Measurements from ENCODE around the gene HIVEP2. TPM values are rescaled to one million over a fixed set of nuclear protein-coding genes. Genes with fewer than 3 reads are reported as not detected.

HIVEP2 gene
- total and polyA plus RNA-seq, 7 experiments from 2014 or later = 12.2 to 92.1 (median 51.5) TPM

DNA sequence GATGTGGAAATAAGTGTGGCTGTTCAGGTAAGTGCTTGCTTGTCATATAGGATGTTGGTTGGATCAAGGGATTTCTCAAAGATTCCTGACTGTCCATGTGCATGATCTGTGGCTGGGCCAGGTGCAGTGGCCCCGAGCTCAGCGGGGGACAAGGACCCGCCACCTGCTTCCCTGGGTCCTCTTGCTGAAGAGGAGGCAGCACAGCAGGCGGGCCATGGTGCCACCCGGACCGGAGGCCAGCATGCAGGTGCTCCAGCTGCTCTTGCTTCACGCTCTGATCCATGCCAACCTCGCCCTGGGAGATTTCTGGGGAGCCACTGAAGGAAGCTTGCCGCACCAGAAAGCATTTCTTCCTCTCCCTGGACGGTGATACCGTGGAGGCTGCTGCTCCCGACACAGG, 173.8 kb downstream of the HIVEP2 start:
- Mint-ChIP-seq H3K9me3 (peaks cover 0 to 6% (median 0%) of the 10 kb centered on the region in 11 donors), H3K27me3 (no peaks in the 10 kb centered on the region), H3K36me3 (peaks cover 31 to 84% (median 72%) of the 10 kb centered on the region in 5 donors), H3K4me3 (no peak overlapping the region), H3K27ac (peak overlapping the region in 7 of 9 donors; percentile 3 to 73 (median 50)), H3K4me1 (peaks cover 17 to 81% (median 55%) of the 10 kb centered on the region in 7 donors)
- Histone ChIP-seq H3K4me3 (ENCODE audit: low read length) (no peak overlapping the region), H3K9me3 (ENCODE audit: control insufficient read depth in 2 of 3, low read length in 3 of 3) (no peaks in the 10 kb centered on the region), H3K36me3 (ENCODE audit: control insufficient read depth in 2 of 3, insufficient read depth in 3 of 3, low read length in 3 of 3) (peaks cover 6 to 75% (median 31%) of the 10 kb centered on the region in 3 experiments), H3K4me1 (ENCODE audit: control insufficient read depth in 2 of 2, insufficient read depth in 2 of 2, low read length in 2 of 2) (peaks cover 10 to 23% of the 10 kb centered on the region in 2 donors), H3K27ac (ENCODE audit: low read depth, low read length) (no peak overlapping the region), H3K27me3 (ENCODE audit: control insufficient read depth in 2 of 2, insufficient read depth in 2 of 2, low read length in 2 of 2) (no peaks in the 10 kb centered on the region)
- ATAC-seq (no peak), DNase-seq (no peak)
- POLR2A ChIA-PET = interaction anchor here (0.5 kb wide), 1 partner anchor 88 kb away, joined by 3 read pairs; no protein-coding TSS in a partner anchor
- intact Hi-C loops (cut with micrococcal nuclease) = loop anchor here (5.0 kb wide), 1 partner anchor 116 kb away; no protein-coding TSS in a partner anchor
- CTCF ChIA-PET = no interaction called here

DNA sequence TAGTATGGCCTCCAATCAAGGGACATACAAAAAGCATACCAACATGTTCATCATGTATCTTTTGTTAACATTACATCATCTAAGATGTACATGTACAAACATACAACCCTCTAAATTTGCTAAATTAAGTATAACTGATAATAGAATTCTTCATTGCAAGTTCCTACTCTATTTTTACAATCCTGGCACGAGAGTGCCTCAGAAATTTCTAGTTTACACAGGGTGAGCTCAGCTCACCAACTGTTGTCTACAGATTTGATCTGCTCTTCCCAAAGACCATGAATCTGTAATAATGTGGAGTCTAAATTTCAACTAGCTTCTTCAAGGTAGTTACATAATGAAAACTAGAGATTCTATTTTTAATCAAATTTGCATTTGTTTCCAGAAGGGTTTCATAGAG, 179.7 kb downstream of the HIVEP2 start:
- peaks cover 0 to 63% (median 28%) of the 10 kb centered on the region in 3 experiments for H3K36me3 ChIP-seq (ENCODE audit: control insufficient read depth in 2 of 3, insufficient read depth in 3 of 3, low read length in 3 of 3)
- CTCF ChIA-PET = interaction anchor here (1.4 kb wide), 1 partner anchor 73 kb away, joined by 3 read pairs; no protein-coding TSS in a partner anchor

DNA sequence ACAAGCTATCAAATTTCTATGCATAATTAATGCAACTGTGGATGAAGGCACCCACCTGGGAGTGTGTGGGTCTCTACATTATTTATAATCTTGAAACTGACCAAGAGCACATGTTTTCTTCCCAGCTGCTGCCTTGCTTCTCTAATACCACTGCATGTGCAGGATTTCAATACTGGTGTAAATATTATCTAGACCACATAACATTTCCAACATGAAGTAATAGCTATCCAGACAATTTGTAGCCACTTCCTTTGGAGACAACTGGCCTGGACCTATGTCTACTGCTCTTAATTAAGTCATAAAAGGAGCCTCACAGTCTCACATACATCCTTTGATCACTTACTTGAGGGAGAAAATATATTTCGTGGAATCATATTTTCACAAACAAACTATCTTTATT, 180.7 kb downstream of the HIVEP2 start:
- H3K27ac Mint-ChIP-seq = peak overlapping the region in 6 of 9 donors; percentile 20 to 47 (median 34)
- H3K27me3 Mint-ChIP-seq = no peaks in the 10 kb centered on the region
- H3K36me3 ChIP-seq (ENCODE audit: control insufficient read depth in 2 of 3, insufficient read depth in 3 of 3, low read length in 3 of 3) = peaks cover 8 to 63% (median 28%) of the 10 kb centered on the region in 3 experiments
- ChIA-PET POLR2A (no interaction called here), CTCF (interaction anchor here (1.2 kb wide), 1 partner anchor 64 kb away, joined by 3 read pairs; no protein-coding TSS in a partner anchor)
- intact Hi-C loops (cut with micrococcal nuclease) = no loop called here
- no peak overlapping the region for H3K4me3 Mint-ChIP-seq
- H3K4me1 Mint-ChIP-seq = peaks cover 3 to 62% (median 57%) of the 10 kb centered on the region in 7 donors
- peaks cover 4 to 6% of the 10 kb centered on the region in 2 donors for H3K4me1 ChIP-seq (ENCODE audit: control insufficient read depth in 2 of 2, insufficient read depth in 2 of 2, low read length in 2 of 2)
- H3K36me3 Mint-ChIP-seq = peaks cover 20 to 72% (median 57%) of the 10 kb centered on the region in 5 donors
- no peaks in the 10 kb centered on the region for H3K27me3 ChIP-seq (ENCODE audit: control insufficient read depth in 2 of 2, insufficient read depth in 2 of 2, low read length in 2 of 2)
- no peaks in the 10 kb centered on the region for H3K9me3 ChIP-seq (ENCODE audit: control insufficient read depth in 2 of 3, low read length in 3 of 3)
- H3K27ac ChIP-seq (ENCODE audit: low read depth, low read length) = no peak overlapping the region
- no peak overlapping the region for H3K4me3 ChIP-seq (ENCODE audit: low read length)
- no peaks in the 10 kb centered on the region for H3K9me3 Mint-ChIP-seq
- ATAC-seq (no peak), DNase-seq (no peak)

More for the DNA sequence above, 179.7 kb downstream of the HIVEP2 start:
- Mint-ChIP-seq H3K36me3 (peaks cover 19 to 72% (median 57%) of the 10 kb centered on the region in 5 donors), H3K4me1 (peaks cover 4 to 68% (median 53%) of the 10 kb centered on the region in 7 donors), H3K4me3 (no peak overlapping the region), H3K27ac (peak overlapping the region in 6 of 9 donors; percentile 10 to 43 (median 26)), H3K9me3 (no peaks in the 10 kb centered on the region), H3K27me3 (no peaks in the 10 kb centered on the region)
- H3K27ac ChIP-seq (ENCODE audit: low read depth, low read length) = no peak overlapping the region
- POLR2A ChIA-PET = no interaction called here
- H3K27me3 ChIP-seq (ENCODE audit: control insufficient read depth in 2 of 2, insufficient read depth in 2 of 2, low read length in 2 of 2) = no peaks in the 10 kb centered on the region
- intact Hi-C loops (cut with micrococcal nuclease) = no loop called here
- no peak overlapping the region for H3K4me3 ChIP-seq (ENCODE audit: low read length)
- peaks cover 4 to 6% of the 10 kb centered on the region in 2 donors for H3K4me1 ChIP-seq (ENCODE audit: control insufficient read depth in 2 of 2, insufficient read depth in 2 of 2, low read length in 2 of 2)
- no peaks in the 10 kb centered on the region for H3K9me3 ChIP-seq (ENCODE audit: control insufficient read depth in 2 of 3, low read length in 3 of 3)
- DNase-seq (no peak), ATAC-seq (no peak)

DNA sequence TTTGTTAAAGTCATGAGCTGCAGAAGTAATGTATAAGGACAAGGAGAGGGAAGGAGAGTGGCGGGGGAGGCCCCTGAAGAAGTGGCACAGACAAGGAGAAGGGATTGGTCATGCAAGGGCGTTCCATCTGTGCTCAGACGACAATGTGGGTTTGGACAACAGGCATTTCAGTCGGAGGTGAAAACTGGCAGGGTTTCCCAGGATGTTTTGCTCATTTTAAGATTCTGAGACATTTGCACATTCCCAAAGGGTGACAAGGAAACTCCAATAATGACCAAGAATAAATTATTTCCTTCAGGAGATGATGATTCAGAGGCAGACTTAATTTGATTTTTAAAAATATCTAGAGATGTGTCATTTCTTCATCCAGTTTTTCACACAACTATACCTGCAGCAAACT, 181.8 kb downstream of the HIVEP2 start:
- Mint-ChIP-seq H3K9me3 (no peaks in the 10 kb centered on the region), H3K4me1 (peaks cover 4 to 69% (median 51%) of the 10 kb centered on the region in 7 donors), H3K36me3 (peaks cover 22 to 72% (median 50%) of the 10 kb centered on the region in 5 donors), H3K27ac (peak overlapping the region in 7 of 9 donors; percentile 58 to 87 (median 75)), H3K4me3 (no peak overlapping the region), H3K27me3 (no peaks in the 10 kb centered on the region)
- H3K9me3 ChIP-seq (ENCODE audit: control insufficient read depth in 2 of 3, low read length in 3 of 3) = no peaks in the 10 kb centered on the region
- ChIA-PET POLR2A (no interaction called here), CTCF (interaction anchor here (0.6 kb wide), 1 partner anchor 68 kb away, joined by 4 read pairs; no protein-coding TSS in a partner anchor)
- ATAC-seq (no peak), DNase-seq (no peak)
- intact Hi-C loops (cut with micrococcal nuclease) = loop anchor here in 1 of 2 donors (2.0 kb wide), 2 partner anchors 14 to 16 kb away; no protein-coding TSS in a partner anchor
- H3K36me3 ChIP-seq (ENCODE audit: control insufficient read depth in 2 of 3, insufficient read depth in 3 of 3, low read length in 3 of 3) = peaks cover 14 to 67% (median 33%) of the 10 kb centered on the region in 3 experiments
- H3K27me3 ChIP-seq (ENCODE audit: control insufficient read depth in 2 of 2, insufficient read depth in 2 of 2, low read length in 2 of 2) = no peaks in the 10 kb centered on the region
- peaks cover 4 to 6% of the 10 kb centered on the region in 2 donors for H3K4me1 ChIP-seq (ENCODE audit: control insufficient read depth in 2 of 2, insufficient read depth in 2 of 2, low read length in 2 of 2)
- no peak overlapping the region for H3K4me3 ChIP-seq (ENCODE audit: low read length)
- H3K27ac ChIP-seq (ENCODE audit: low read depth, low read length) = peak overlapping the region; percentile 23

DNA sequence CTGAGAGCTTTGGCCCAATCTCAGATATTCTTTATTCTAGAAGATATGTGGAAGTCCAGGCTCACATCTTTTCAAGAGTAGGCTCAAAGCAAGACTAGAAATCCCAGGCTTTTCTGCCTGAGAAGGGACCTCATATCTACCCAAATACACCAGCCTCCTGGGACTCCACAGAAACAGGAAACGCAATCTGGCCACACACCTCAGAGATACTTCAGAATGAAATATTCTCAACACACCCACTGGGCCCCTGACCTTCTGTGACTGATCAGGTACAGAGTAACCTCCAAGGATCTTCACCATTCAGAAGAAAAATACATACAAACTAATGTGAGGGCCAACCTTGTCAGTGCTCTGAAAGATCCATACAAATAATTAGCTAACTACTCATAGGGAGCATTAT, 183.2 kb downstream of the HIVEP2 start:
- peak overlapping the region in 8 of 9 donors; percentile 63 to 87 (median 76) for H3K27ac Mint-ChIP-seq
- ATAC-seq (no peak), DNase-seq (no peak)
- H3K9me3 Mint-ChIP-seq = no peaks in the 10 kb centered on the region
- H3K4me1 Mint-ChIP-seq = peaks cover 5 to 69% (median 50%) of the 10 kb centered on the region in 7 donors
- POLR2A ChIA-PET = interaction anchor here (0.7 kb wide), 1 partner anchor 124 kb away, joined by 3 read pairs; no protein-coding TSS in a partner anchor
- CTCF ChIA-PET = no interaction called here
- Histone ChIP-seq H3K27ac (ENCODE audit: low read depth, low read length) (peak overlapping the region; percentile 51), H3K4me3 (ENCODE audit: low read length) (no peak overlapping the region), H3K9me3 (ENCODE audit: control insufficient read depth in 2 of 3, low read length in 3 of 3) (no peaks in the 10 kb centered on the region), H3K27me3 (ENCODE audit: control insufficient read depth in 2 of 2, insufficient read depth in 2 of 2, low read length in 2 of 2) (no peaks in the 10 kb centered on the region), H3K36me3 (ENCODE audit: control insufficient read depth in 2 of 3, insufficient read depth in 3 of 3, low read length in 3 of 3) (peaks cover 16 to 66% (median 27%) of the 10 kb centered on the region in 3 experiments), H3K4me1 (ENCODE audit: control insufficient read depth in 2 of 2, insufficient read depth in 2 of 2, low read length in 2 of 2) (peaks cover 0 to 4% of the 10 kb centered on the region in 2 donors)
- H3K27me3 Mint-ChIP-seq = no peaks in the 10 kb centered on the region
- H3K4me3 Mint-ChIP-seq = no peak overlapping the region
- H3K36me3 Mint-ChIP-seq = peaks cover 28 to 71% (median 48%) of the 10 kb centered on the region in 5 donors
- intact Hi-C loops (cut with micrococcal nuclease) = loop anchor here in 1 of 2 donors (2.0 kb wide), 2 partner anchors 13 to 17 kb away; no protein-coding TSS in a partner anchor

DNA sequence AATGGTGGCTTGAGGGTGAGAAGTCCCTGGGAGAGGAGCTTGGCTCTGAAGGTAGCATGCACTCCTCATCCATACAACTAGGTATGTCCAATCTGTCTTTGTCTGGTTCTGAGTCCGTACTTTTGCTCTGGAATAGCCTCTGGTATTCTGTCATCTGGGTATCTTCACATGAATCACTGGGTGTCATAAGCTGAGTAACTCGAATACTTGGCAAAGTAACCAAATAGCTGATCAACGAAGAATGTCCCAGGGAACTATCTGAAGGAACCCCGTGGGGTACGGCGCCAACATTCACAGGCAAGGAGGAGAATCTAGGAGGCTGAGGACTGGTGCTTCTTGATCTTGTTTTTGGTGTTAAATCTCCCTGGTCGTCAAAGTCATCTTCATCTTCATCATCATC, 184.8 kb downstream of the HIVEP2 start:
- Mint-ChIP-seq H3K9me3 (no peaks in the 10 kb centered on the region), H3K4me3 (no peak overlapping the region), H3K36me3 (peaks cover 28 to 79% (median 56%) of the 10 kb centered on the region in 5 donors), H3K27ac (peak overlapping the region in 6 of 9 donors; percentile 6 to 87 (median 66)), H3K27me3 (no peaks in the 10 kb centered on the region), H3K4me1 (peaks cover 12 to 77% (median 57%) of the 10 kb centered on the region in 7 donors)
- Histone ChIP-seq H3K4me1 (ENCODE audit: control insufficient read depth in 2 of 2, insufficient read depth in 2 of 2, low read length in 2 of 2) (peaks cover 0 to 4% of the 10 kb centered on the region in 2 donors), H3K9me3 (ENCODE audit: control insufficient read depth in 2 of 3, low read length in 3 of 3) (no peaks in the 10 kb centered on the region), H3K27ac (ENCODE audit: low read depth, low read length) (no peak overlapping the region), H3K4me3 (ENCODE audit: low read length) (no peak overlapping the region), H3K36me3 (ENCODE audit: control insufficient read depth in 2 of 3, insufficient read depth in 3 of 3, low read length in 3 of 3) (peaks cover 20 to 75% (median 27%) of the 10 kb centered on the region in 3 experiments), H3K27me3 (ENCODE audit: control insufficient read depth in 2 of 2, insufficient read depth in 2 of 2, low read length in 2 of 2) (no peaks in the 10 kb centered on the region)
- ATAC-seq = no peak
- ChIA-PET POLR2A (no interaction called here), CTCF (no interaction called here)
- intact Hi-C loops (cut with micrococcal nuclease) = no loop called here
- no peak for DNase-seq

All from naive thymus-derived CD4-positive, alpha-beta T cell (primary cell).